ENCODE results near the gene SPATA24. TPM values are rescaled to one million over a fixed set of nuclear protein-coding genes. Genes with fewer than 3 reads are reported as not detected.

Gene SPATA24
- total RNA-seq, 1 experiment from 2014 or later: 3.1 TPM

- POLR2A ChIA-PET: no interaction called here
- Histone ChIP-seq H3K9me3 (ENCODE audit: control insufficient read depth in 1 of 2, insufficient read depth in 1 of 2, low read depth in 1 of 2, low read length in 2 of 2) (no peaks in the 10 kb centered on the region), H3K4me3 (replicated peaks in 1 of 2; ENCODE audit: low read depth in 1 of 2, low read length in 2 of 2) (no peak overlapping the region), H3K36me3 (ENCODE audit: control insufficient read depth in 1 of 2, insufficient read depth in 2 of 2, low read length in 2 of 2) (no peaks in the 10 kb centered on the region), H3K4me1 (ENCODE audit: control insufficient read depth in 1 of 2, insufficient read depth in 2 of 2, low read length in 2 of 2) (peaks cover 3 to 18% of the 10 kb centered on the region in 2 experiments; a peak in 3 of 4 replicates), H3K4me2 (ENCODE audit: low read length) (no peak overlapping the region), H3K9me2 (ENCODE audit: insufficient read depth) (no peaks in the 10 kb centered on the region), H3K27ac (ENCODE audit: low read depth, low read length) (no peak overlapping the region), H3K27me3 (ENCODE audit: insufficient read depth, low read length) (no peaks in the 10 kb centered on the region), H3K79me2 (ENCODE audit: insufficient read depth, low read length) (no peaks in the 10 kb centered on the region), H4K20me1 (ENCODE audit: insufficient read depth) (no peaks in the 10 kb centered on the region), H2AFZ (ENCODE audit: low read depth, low read length, poor library complexity, severe bottlenecking) (no peak overlapping the region), H3K9ac (ENCODE audit: low read length) (no peak overlapping the region)
- intact Hi-C loops (cut with micrococcal nuclease): no loop called here
- BruUV-seq (replicated peaks): no TSS peak
- ATAC-seq (no peak), DNase-seq (ENCODE audit: low read depth, low spot score) (no peak)
- CTCF ChIA-PET: no interaction called here
- TF ChIP-seq CEBPB (IDR thresholded peaks at IDR 0.05; ENCODE audit: low read depth) (no peak), TCF7L2 (IDR thresholded peaks at IDR 0.05; ENCODE audit: borderline replicate concordance, extremely low read depth, insufficient read depth, insufficient read length) (no peak), CTCF (IDR thresholded peaks at IDR 0.05 in 2 of 3, conservative IDR thresholded peaks at IDR 0.05 in 1 of 3; ENCODE audit: borderline replicate concordance in 1 of 3, insufficient read depth in 1 of 3, low read depth in 2 of 3, low read length in 2 of 3) (no peak), ZFX (IDR thresholded peaks at IDR 0.05) (no peak), POLR2AphosphoS5 (IDR thresholded peaks at IDR 0.05; ENCODE audit: low read depth, low read length) (no peak), EZH2 (IDR thresholded peaks at IDR 0.05) (no peak), MAX (IDR thresholded peaks at IDR 0.05) (no peak), ZNF274 (IDR thresholded peaks at IDR 0.05; ENCODE audit: low read depth, low read length) (no peak)
- TF ChIP-seq, protein P1, sequence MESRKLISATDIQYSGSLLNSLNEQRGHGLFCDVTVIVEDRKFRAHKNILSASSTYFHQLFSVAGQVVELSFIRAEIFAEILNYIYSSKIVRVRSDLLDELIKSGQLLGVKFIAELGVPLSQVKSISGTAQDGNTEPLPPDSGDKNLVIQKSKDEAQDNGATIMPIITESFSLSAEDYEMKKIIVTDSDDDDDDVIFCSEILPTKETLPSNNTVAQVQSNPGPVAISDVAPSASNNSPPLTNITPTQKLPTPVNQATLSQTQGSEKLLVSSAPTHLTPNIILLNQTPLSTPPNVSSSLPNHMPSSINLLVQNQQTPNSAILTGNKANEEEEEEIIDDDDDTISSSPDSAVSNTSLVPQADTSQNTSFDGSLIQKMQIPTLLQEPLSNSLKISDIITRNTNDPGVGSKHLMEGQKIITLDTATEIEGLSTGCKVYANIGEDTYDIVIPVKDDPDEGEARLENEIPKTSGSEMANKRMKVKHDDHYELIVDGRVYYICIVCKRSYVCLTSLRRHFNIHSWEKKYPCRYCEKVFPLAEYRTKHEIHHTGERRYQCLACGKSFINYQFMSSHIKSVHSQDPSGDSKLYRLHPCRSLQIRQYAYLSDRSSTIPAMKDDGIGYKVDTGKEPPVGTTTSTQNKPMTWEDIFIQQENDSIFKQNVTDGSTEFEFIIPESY (IDR thresholded peaks at IDR 0.05; ENCODE audit: extremely low read depth, insufficient replicate concordance, low read length): no peak
- TF ChIP-seq, protein P2, sequence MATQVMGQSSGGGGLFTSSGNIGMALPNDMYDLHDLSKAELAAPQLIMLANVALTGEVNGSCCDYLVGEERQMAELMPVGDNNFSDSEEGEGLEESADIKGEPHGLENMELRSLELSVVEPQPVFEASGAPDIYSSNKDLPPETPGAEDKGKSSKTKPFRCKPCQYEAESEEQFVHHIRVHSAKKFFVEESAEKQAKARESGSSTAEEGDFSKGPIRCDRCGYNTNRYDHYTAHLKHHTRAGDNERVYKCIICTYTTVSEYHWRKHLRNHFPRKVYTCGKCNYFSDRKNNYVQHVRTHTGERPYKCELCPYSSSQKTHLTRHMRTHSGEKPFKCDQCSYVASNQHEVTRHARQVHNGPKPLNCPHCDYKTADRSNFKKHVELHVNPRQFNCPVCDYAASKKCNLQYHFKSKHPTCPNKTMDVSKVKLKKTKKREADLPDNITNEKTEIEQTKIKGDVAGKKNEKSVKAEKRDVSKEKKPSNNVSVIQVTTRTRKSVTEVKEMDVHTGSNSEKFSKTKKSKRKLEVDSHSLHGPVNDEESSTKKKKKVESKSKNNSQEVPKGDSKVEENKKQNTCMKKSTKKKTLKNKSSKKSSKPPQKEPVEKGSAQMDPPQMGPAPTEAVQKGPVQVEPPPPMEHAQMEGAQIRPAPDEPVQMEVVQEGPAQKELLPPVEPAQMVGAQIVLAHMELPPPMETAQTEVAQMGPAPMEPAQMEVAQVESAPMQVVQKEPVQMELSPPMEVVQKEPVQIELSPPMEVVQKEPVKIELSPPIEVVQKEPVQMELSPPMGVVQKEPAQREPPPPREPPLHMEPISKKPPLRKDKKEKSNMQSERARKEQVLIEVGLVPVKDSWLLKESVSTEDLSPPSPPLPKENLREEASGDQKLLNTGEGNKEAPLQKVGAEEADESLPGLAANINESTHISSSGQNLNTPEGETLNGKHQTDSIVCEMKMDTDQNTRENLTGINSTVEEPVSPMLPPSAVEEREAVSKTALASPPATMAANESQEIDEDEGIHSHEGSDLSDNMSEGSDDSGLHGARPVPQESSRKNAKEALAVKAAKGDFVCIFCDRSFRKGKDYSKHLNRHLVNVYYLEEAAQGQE (IDR thresholded peaks at IDR 0.05; ENCODE audit: low read depth): no peak
- RAD21 ChIA-PET (ENCODE audit: low non-redundant PET in 1 of 2, low total read pairs in 2 of 2, uncharacterized antibody in 2 of 2, unreplicated experiment in 2 of 2): no interaction called here
Measured at GRCh38 chr5:139415869-139416268, 12.0 kb upstream of the SPATA24 start.
